ENCODE results near the gene RNF123. TPM values are rescaled to one million over a fixed set of nuclear protein-coding genes. Genes with fewer than 3 reads are reported as not detected.
A peak's percentile ranks its signal among the peaks of the same experiment; 100 is the strongest.

The RNF123 gene
- total and polyA plus RNA-seq, 7 experiments from 2014 or later, result 8.3 to 77.2 (median 46.7) TPM

DNA sequence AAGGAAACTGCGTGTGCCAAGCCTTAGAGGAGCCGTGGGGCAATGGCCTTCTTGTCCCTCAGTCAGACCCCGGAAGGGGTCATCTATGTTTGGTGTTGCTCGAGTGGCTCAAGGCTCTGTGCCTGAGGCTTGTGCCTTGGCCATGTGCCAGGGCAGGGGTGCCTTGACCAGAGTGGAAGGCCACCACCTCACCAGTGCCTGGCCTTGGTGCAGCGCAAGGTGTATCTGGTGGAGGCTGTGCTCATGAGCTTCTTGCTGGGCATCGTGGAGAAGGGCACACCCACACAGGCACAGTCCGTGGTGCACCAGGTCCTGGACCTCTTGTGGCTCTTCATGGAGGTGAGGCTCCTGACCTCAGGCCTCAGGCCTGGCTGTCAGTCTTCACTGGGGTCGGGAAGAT, 10.7 kb downstream of the RNF123 start:
- H3K4me1 ChIP-seq (ENCODE audit: control insufficient read depth in 2 of 2, insufficient read depth in 2 of 2, low read length in 2 of 2), result no peaks in the 10 kb centered on the region
- H3K27me3 ChIP-seq (ENCODE audit: control insufficient read depth in 2 of 2, insufficient read depth in 2 of 2, low read length in 2 of 2), result no peaks in the 10 kb centered on the region
- no peaks in the 10 kb centered on the region for H3K9me3 ChIP-seq (ENCODE audit: control insufficient read depth in 2 of 3, low read length in 3 of 3)
- peak overlapping the region in 1 of 9 donors; percentile 80 for H3K27ac Mint-ChIP-seq
- H3K4me1 Mint-ChIP-seq, result peaks cover 0 to 7% (median 0%) of the 10 kb centered on the region in 7 donors
- no peak overlapping the region for H3K4me3 ChIP-seq (ENCODE audit: low read length)
- no peaks in the 10 kb centered on the region for H3K27me3 Mint-ChIP-seq
- ChIA-PET POLR2A (no interaction called here), CTCF (no interaction called here)
- H3K27ac ChIP-seq (ENCODE audit: low read depth, low read length), result no peak overlapping the region
- ATAC-seq (no peak), DNase-seq (no peak)
- H3K36me3 Mint-ChIP-seq, result peaks cover 0 to 4% (median 0%) of the 10 kb centered on the region in 5 donors
- no peak overlapping the region for H3K4me3 Mint-ChIP-seq
- intact Hi-C loops (cut with micrococcal nuclease), result no loop called here
- H3K9me3 Mint-ChIP-seq, result no peaks in the 10 kb centered on the region
- peaks cover 0 to 68% (median 0%) of the 10 kb centered on the region in 3 experiments for H3K36me3 ChIP-seq (ENCODE audit: control insufficient read depth in 2 of 3, insufficient read depth in 3 of 3, low read length in 3 of 3)

DNA sequence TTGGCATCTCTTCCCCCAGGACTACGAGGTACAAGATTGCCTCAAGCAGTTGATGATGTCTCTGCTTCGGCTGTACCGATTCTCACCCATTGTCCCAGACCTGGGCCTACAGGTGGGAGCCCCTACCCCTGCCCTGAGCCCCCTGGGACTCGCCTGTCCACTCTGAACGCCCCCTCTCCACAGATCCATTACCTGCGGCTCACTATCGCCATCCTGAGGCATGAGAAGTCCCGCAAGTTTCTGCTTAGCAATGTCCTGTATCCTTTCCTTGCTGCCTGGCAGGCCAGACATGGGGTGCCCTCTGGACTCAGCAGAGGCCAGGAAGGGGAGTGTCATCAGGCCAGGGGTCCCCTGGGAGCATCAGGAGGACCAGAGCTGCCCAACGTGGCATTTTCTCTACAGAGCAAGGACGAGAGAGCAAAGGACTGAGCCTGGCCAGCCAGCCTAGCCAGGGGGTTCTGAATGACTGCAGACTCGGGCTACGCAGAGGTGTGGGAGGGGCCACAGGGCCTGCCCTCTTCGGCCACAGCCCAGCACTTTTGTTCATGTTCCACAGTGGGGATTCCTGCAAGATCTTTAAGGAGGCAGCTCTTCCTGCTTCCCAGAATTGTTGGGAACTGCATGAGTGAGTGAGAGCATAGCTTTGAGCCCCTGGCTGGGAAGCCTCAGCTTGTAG, 11.2 kb downstream of the RNF123 start:
- Mint-ChIP-seq H3K4me3 (no peak overlapping the region), H3K9me3 (no peaks in the 10 kb centered on the region), H3K36me3 (peaks cover 0 to 4% (median 0%) of the 10 kb centered on the region in 5 donors), H3K4me1 (peaks cover 0 to 7% (median 0%) of the 10 kb centered on the region in 7 donors), H3K27ac (no peak overlapping the region), H3K27me3 (no peaks in the 10 kb centered on the region)
- ChIA-PET CTCF (interaction anchor here (1.9 kb wide), 1 partner anchor 29 kb away, joined by 8 read pairs; no protein-coding TSS in a partner anchor), POLR2A (no interaction called here)
- no peak for DNase-seq
- no peaks in the 10 kb centered on the region for H3K9me3 ChIP-seq (ENCODE audit: control insufficient read depth in 2 of 3, low read length in 3 of 3)
- H3K27ac ChIP-seq (ENCODE audit: low read depth, low read length), result no peak overlapping the region
- H3K36me3 ChIP-seq (ENCODE audit: control insufficient read depth in 2 of 3, insufficient read depth in 3 of 3, low read length in 3 of 3), result peaks cover 0 to 74% (median 0%) of the 10 kb centered on the region in 3 experiments
- H3K4me3 ChIP-seq (ENCODE audit: low read length), result no peak overlapping the region
- intact Hi-C loops (cut with micrococcal nuclease), result no loop called here
- no peaks in the 10 kb centered on the region for H3K4me1 ChIP-seq (ENCODE audit: control insufficient read depth in 2 of 2, insufficient read depth in 2 of 2, low read length in 2 of 2)
- H3K27me3 ChIP-seq (ENCODE audit: control insufficient read depth in 2 of 2, insufficient read depth in 2 of 2, low read length in 2 of 2), result no peaks in the 10 kb centered on the region
- ATAC-seq, result no peak

DNA sequence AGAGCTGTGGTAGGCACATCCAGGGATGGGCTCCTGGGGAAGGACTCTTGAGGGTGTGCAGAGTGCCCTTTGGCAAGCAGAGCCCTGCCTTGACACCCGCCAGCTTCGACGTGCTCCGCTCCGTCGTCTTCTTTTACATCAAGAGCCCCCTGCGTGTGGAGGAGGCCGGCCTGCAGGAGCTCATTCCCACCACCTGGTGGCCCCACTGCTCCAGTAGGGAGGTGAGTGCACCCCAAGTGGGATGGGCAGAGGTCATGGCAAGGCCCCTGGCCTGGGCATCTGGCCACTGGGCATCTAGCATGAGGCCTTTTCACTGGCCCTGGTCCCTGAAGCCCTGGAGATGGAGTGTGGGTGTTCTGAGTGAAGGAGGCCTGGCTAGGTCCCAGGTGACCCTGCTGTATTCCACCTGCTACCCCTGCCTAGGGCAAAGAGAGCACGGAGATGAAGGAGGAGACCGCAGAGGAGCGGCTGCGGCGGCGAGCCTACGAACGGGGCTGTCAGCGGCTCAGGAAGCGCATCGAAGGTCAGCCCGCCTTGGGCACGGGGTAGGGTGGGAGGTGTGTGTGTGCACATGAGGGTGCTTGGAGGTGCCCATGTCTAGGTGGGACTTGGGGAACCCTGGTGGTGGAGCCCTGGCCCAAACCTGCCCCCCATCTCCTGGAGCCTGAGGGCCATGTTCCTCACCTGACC, 12.2 kb downstream of the RNF123 start:
- Mint-ChIP-seq H3K27ac (no peak overlapping the region), H3K27me3 (no peaks in the 10 kb centered on the region), H3K36me3 (peaks cover 0 to 4% (median 0%) of the 10 kb centered on the region in 5 donors), H3K4me3 (no peak overlapping the region), H3K4me1 (peaks cover 0 to 7% (median 0%) of the 10 kb centered on the region in 7 donors), H3K9me3 (no peaks in the 10 kb centered on the region)
- intact Hi-C loops (cut with micrococcal nuclease), result no loop called here
- no peak for ATAC-seq
- no peak overlapping the region for H3K4me3 ChIP-seq (ENCODE audit: low read length)
- peaks cover 0 to 83% (median 0%) of the 10 kb centered on the region in 3 experiments for H3K36me3 ChIP-seq (ENCODE audit: control insufficient read depth in 2 of 3, insufficient read depth in 3 of 3, low read length in 3 of 3)
- H3K27me3 ChIP-seq (ENCODE audit: control insufficient read depth in 2 of 2, insufficient read depth in 2 of 2, low read length in 2 of 2), result no peaks in the 10 kb centered on the region
- CTCF ChIA-PET, result interaction anchor here (0.8 to 1.9 kb wide), 3 partner anchors 30 to 162 kb away, joined by 3 to 8 read pairs (median 4); no protein-coding TSS in a partner anchor
- POLR2A ChIA-PET, result no interaction called here
- no peak overlapping the region for H3K27ac ChIP-seq (ENCODE audit: low read depth, low read length)
- no peak for DNase-seq
- H3K4me1 ChIP-seq (ENCODE audit: control insufficient read depth in 2 of 2, insufficient read depth in 2 of 2, low read length in 2 of 2), result no peaks in the 10 kb centered on the region
- H3K9me3 ChIP-seq (ENCODE audit: control insufficient read depth in 2 of 3, low read length in 3 of 3), result no peaks in the 10 kb centered on the region

DNA sequence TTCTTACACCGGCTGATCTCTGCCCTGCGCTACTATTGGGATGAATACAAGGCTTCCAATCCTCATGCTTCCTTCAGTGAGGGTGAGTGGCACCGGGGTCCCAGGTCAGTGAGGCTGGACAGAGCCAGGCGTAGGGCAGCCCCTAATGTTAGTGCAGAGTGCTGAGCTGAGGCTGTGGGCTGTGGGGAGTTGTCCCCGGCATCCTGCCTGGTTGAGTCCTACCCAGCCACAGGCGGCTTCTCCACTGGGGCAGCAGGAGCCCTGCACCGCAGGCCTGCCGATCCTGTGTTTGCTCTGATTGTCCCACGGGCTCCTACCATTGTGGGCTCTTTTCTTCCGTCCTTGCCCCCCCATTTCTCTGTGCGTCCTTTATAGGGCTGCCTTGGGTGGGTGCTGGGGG, 13.3 kb downstream of the RNF123 start:
- Mint-ChIP-seq H3K4me3 (no peak overlapping the region), H3K9me3 (no peaks in the 10 kb centered on the region), H3K36me3 (peaks cover 0 to 10% (median 2%) of the 10 kb centered on the region in 5 donors), H3K27me3 (no peaks in the 10 kb centered on the region), H3K4me1 (peaks cover 0 to 7% (median 0%) of the 10 kb centered on the region in 7 donors), H3K27ac (peak overlapping the region in 1 of 9 donors; percentile 72)
- no peak overlapping the region for H3K4me3 ChIP-seq (ENCODE audit: low read length)
- no peaks in the 10 kb centered on the region for H3K4me1 ChIP-seq (ENCODE audit: control insufficient read depth in 2 of 2, insufficient read depth in 2 of 2, low read length in 2 of 2)
- DNase-seq (no peak), ATAC-seq (no peak)
- no peaks in the 10 kb centered on the region for H3K27me3 ChIP-seq (ENCODE audit: control insufficient read depth in 2 of 2, insufficient read depth in 2 of 2, low read length in 2 of 2)
- intact Hi-C loops (cut with micrococcal nuclease), result loop anchor here (1.0 kb wide), 5 partner anchors 17 to 163 kb away; partner anchors contain the start of gene AMIGO3 (in 2 of the 2)
- ChIA-PET CTCF (interaction anchor here (0.5 to 1.0 kb wide), 3 partner anchors 120 to 163 kb away, joined by 3 to 4 read pairs (median 3); no protein-coding TSS in a partner anchor), POLR2A (no interaction called here)
- no peaks in the 10 kb centered on the region for H3K9me3 ChIP-seq (ENCODE audit: control insufficient read depth in 2 of 3, low read length in 3 of 3)
- H3K27ac ChIP-seq (ENCODE audit: low read depth, low read length), result no peak overlapping the region
- peaks cover 0 to 88% (median 0%) of the 10 kb centered on the region in 3 experiments for H3K36me3 ChIP-seq (ENCODE audit: control insufficient read depth in 2 of 3, insufficient read depth in 3 of 3, low read length in 3 of 3)

DNA sequence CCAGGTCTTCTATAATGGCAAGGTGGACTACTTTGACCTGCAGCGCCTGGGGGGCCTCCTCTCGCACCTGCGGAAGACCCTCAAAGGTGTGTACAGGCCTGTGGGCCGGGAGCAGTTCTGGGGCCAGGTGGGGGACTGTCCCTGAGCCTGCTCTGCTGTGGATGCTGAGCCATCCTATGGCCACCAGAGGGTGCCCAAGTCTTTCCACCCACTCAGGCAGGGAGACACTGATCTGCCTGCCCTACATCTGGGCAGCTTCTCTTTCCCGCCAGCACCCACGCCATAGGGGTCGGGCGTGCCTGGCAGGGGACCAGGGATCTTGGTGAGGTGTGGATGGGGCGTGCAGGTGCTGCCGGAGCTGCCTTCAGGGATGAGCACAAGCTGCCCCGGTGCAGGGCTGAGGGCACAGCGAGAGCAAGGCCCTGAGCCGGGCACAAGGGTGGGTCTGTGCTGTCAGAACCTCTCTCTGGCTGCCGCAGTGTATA, 14.1 kb downstream of the RNF123 start:
- no peaks in the 10 kb centered on the region for H3K27me3 ChIP-seq (ENCODE audit: control insufficient read depth in 2 of 2, insufficient read depth in 2 of 2, low read length in 2 of 2)
- H3K9me3 ChIP-seq (ENCODE audit: control insufficient read depth in 2 of 3, low read length in 3 of 3), result no peaks in the 10 kb centered on the region
- H3K27ac Mint-ChIP-seq, result peak overlapping the region in 2 of 9 donors; percentile 8 to 52
- no peaks in the 10 kb centered on the region for H3K9me3 Mint-ChIP-seq
- H3K4me1 Mint-ChIP-seq, result peaks cover 0 to 7% (median 0%) of the 10 kb centered on the region in 7 donors
- H3K4me3 Mint-ChIP-seq, result no peak overlapping the region
- ATAC-seq, result peak; percentile 94
- H3K4me3 ChIP-seq (ENCODE audit: low read length), result no peak overlapping the region
- H3K27me3 Mint-ChIP-seq, result no peaks in the 10 kb centered on the region
- ChIA-PET CTCF (interaction anchor here (1.0 to 1.1 kb wide), 2 partner anchors 16 to 203 kb away, joined by 3 read pairs; partner anchors contain the start of gene AMIGO3), POLR2A (no interaction called here)
- peaks cover 0 to 10% (median 2%) of the 10 kb centered on the region in 5 donors for H3K36me3 Mint-ChIP-seq
- no peaks in the 10 kb centered on the region for H3K4me1 ChIP-seq (ENCODE audit: control insufficient read depth in 2 of 2, insufficient read depth in 2 of 2, low read length in 2 of 2)
- H3K36me3 ChIP-seq (ENCODE audit: control insufficient read depth in 2 of 3, insufficient read depth in 3 of 3, low read length in 3 of 3), result peaks cover 0 to 80% (median 0%) of the 10 kb centered on the region in 3 experiments
- intact Hi-C loops (cut with micrococcal nuclease), result loop anchor here (1.0 kb wide), 5 partner anchors 16 to 164 kb away; partner anchors contain the start of gene AMIGO3 (in 2 of the 2)
- DNase-seq, result peak; percentile 44 to 74 (median 65)
- H3K27ac ChIP-seq (ENCODE audit: low read depth, low read length), result no peak overlapping the region

DNA sequence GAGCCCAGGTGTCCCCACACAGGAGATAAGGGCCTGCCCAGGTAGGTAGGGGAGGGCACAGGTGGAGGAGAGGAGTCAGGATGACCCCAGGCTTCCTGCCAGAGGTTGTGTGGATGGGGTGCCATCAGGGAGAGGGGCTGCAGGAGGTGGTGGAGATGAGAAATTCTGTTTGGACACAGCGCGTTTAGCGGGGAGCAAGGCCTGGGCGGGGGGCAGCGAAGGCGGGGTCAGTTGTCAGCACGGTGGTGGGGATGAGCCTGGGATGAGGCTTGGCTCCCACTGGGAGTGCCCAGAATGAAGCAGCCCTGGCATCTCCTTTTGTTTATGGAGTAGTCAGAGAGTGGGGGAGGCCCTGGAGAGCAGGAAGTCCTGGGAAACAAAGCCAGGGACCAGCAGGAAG, 14.6 kb downstream of the RNF123 start:
- peaks cover 0 to 76% (median 0%) of the 10 kb centered on the region in 3 experiments for H3K36me3 ChIP-seq (ENCODE audit: control insufficient read depth in 2 of 3, insufficient read depth in 3 of 3, low read length in 3 of 3)
- intact Hi-C loops (cut with micrococcal nuclease), result loop anchor here (1.0 kb wide), 5 partner anchors 15 to 165 kb away; partner anchors contain the start of gene AMIGO3 (in 2 of the 2)
- no peak overlapping the region for H3K4me3 ChIP-seq (ENCODE audit: low read length)
- H3K27ac ChIP-seq (ENCODE audit: low read depth, low read length), result no peak overlapping the region
- DNase-seq, result no peak
- no peaks in the 10 kb centered on the region for H3K9me3 ChIP-seq (ENCODE audit: control insufficient read depth in 2 of 3, low read length in 3 of 3)
- H3K27me3 Mint-ChIP-seq, result no peaks in the 10 kb centered on the region
- peaks cover 0 to 7% (median 0%) of the 10 kb centered on the region in 7 donors for H3K4me1 Mint-ChIP-seq
- POLR2A ChIA-PET, result no interaction called here
- no peaks in the 10 kb centered on the region for H3K9me3 Mint-ChIP-seq
- H3K4me3 Mint-ChIP-seq, result no peak overlapping the region
- peak overlapping the region in 2 of 9 donors; percentile 51 to 52 for H3K27ac Mint-ChIP-seq
- H3K36me3 Mint-ChIP-seq, result peaks cover 0 to 10% (median 2%) of the 10 kb centered on the region in 5 donors
- CTCF ChIA-PET, result interaction anchor here (0.6 to 1.2 kb wide), 4 partner anchors 16 to 203 kb away, joined by 3 to 5 read pairs (median 3); partner anchors contain the start of gene AMIGO3
- ATAC-seq, result no peak
- H3K27me3 ChIP-seq (ENCODE audit: control insufficient read depth in 2 of 2, insufficient read depth in 2 of 2, low read length in 2 of 2), result no peaks in the 10 kb centered on the region
- H3K4me1 ChIP-seq (ENCODE audit: control insufficient read depth in 2 of 2, insufficient read depth in 2 of 2, low read length in 2 of 2), result no peaks in the 10 kb centered on the region

Data from naive thymus-derived CD4-positive, alpha-beta T cell (primary cell).